Stomach smooth muscle (tissue), 2 donors: ENCODE data around the gene C1orf159.
"Not testable (repeated sequence)": the region's sequence is repeated elsewhere in the genome, so short reads cannot be mapped to it uniquely, and the experiment has no call there.

Experiments
- H3K27ac ChIP-seq: one replicate; pipeline ENCODE4 v1.7.0; 2013; ENCODE audit warnings: mild to moderate bottlenecking, low read length, inconsistent platforms
- H3K27me3 ChIP-seq, 2 donors: one replicate each; pipeline ENCODE4 v1.7.0; 2013; ENCODE audit warnings: low read length in 2 of 2; ENCODE audit not compliant: insufficient read depth in 2 of 2, control insufficient read depth in 1 of 2
- H3K36me3 ChIP-seq, 2 donors: one replicate each; pipeline ENCODE4 v1.7.0; 2013; ENCODE audit warnings: low read length in 2 of 2; ENCODE audit not compliant: control insufficient read depth in 2 of 2, insufficient read depth in 2 of 2
- H3K4me1 ChIP-seq: one replicate; pipeline ENCODE4 v1.7.0; 2013; ENCODE audit warnings: low read length; ENCODE audit not compliant: control insufficient read depth, insufficient read depth
- H3K4me3 ChIP-seq, 2 donors: one replicate each; pipeline ENCODE4 v1.7.0; 2013; ENCODE audit warnings: low read length in 2 of 2
- H3K9ac ChIP-seq, 2 donors: one replicate each; pipeline ENCODE4 v1.7.0; 2013; ENCODE audit warnings: low read length in 2 of 2, mild to moderate bottlenecking in 1 of 2
- H3K9me3 ChIP-seq, 2 donors: one replicate each; pipeline ENCODE4 v1.7.0; 2013; ENCODE audit warnings: low read length in 2 of 2; ENCODE audit not compliant: control insufficient read depth in 2 of 2
- donor health status: healthy.
- donor health status: Pancreatic carcinoma.

C1orf159 gene

DNA sequence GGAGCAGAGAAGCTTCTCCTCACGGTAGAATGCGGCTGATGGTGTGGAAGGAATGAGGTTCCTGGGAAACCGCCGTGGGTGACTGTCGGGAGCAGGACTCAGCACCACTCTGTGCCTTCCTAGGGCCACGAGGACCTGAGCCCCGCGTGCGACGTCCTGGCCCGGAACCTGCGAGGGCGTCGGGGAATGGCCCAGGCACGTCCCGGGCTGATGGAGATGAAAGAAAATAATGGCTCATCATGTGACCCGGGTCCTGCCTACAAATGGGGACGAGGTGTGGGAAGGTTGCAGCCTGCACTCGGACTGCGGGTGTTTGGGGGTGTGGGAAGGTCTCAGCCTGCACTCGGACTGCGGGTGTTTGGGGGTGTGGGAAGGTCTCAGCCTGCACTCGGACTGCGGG is 32.7 kb upstream of the C1orf159 start:
- no peak overlapping the region for H3K27ac ChIP-seq
- no peaks in the 10 kb centered on the region for H3K4me1 ChIP-seq
- peaks cover 3% of the 10 kb centered on the region in 2 donors for H3K27me3 ChIP-seq
- H3K9ac ChIP-seq = no peak overlapping the region
- no peaks in the 10 kb centered on the region for H3K9me3 ChIP-seq
- H3K4me3 ChIP-seq = no peak overlapping the region
- H3K36me3 ChIP-seq = no peaks in the 10 kb centered on the region

DNA sequence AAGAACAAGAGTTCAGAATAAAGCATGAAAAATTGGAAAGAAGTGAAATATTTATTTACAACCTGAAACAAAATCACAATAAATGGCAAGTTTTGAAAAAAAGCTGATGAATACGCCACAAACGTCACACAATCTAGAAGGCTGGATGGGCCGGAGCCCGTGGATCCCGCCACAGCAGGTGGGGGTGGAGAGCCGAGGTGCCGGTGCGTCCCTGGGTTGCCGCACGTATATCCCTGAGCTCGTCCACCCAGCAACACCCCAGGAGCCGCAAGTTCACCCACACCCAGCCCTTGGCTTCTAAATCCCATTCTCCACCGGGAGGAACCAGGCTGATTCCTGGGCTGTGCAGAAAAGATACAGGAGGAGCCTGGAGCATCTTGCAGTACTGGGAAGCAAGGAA is 32.2 kb upstream of the C1orf159 start:
- H3K9me3 ChIP-seq = no peaks in the 10 kb centered on the region
- H3K4me1 ChIP-seq = no peaks in the 10 kb centered on the region
- no peak overlapping the region for H3K27ac ChIP-seq
- H3K36me3 ChIP-seq = no peaks in the 10 kb centered on the region
- no peak overlapping the region for H3K9ac ChIP-seq
- H3K4me3 ChIP-seq = no peak overlapping the region
- peaks cover 3% of the 10 kb centered on the region in 2 donors for H3K27me3 ChIP-seq

GRCh38 chr1:1146596-1146995 is 30.7 kb upstream of the C1orf159 start:
- no peak overlapping the region for H3K27ac ChIP-seq
- no peaks in the 10 kb centered on the region for H3K9me3 ChIP-seq
- no peaks in the 10 kb centered on the region for H3K36me3 ChIP-seq
- H3K9ac ChIP-seq = no peak overlapping the region
- peaks cover 3 to 6% of the 10 kb centered on the region in 2 donors for H3K27me3 ChIP-seq
- H3K4me1 ChIP-seq = no peaks in the 10 kb centered on the region
- H3K4me3 ChIP-seq = no peak overlapping the region

DNA sequence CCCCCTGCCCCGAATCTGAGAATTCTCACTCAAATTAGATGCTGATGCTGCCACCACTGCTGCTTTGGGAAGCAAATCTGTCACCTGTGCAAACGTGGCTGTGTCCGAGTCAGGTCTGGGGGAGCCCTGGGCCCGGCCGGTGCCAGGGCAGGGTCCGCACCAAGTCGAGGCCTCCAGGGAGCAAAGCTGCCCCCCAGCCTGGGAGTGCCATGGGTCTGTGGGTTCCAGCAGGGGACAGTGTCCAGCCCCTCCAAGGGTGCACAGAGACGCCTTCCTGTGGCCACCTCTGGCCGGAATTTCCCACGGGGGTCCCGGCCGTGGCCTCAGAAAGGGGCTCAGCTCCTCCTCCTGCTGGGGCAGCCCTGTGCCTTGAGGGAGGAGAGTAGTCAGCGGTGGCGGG is 30.1 kb upstream of the C1orf159 start:
- H3K27ac ChIP-seq = no peak overlapping the region
- no peak overlapping the region for H3K4me3 ChIP-seq
- no peak overlapping the region for H3K9ac ChIP-seq
- H3K27me3 ChIP-seq = peaks cover 3 to 6% of the 10 kb centered on the region in 2 donors
- H3K4me1 ChIP-seq = no peaks in the 10 kb centered on the region
- no peaks in the 10 kb centered on the region for H3K36me3 ChIP-seq
- H3K9me3 ChIP-seq = no peaks in the 10 kb centered on the region

DNA sequence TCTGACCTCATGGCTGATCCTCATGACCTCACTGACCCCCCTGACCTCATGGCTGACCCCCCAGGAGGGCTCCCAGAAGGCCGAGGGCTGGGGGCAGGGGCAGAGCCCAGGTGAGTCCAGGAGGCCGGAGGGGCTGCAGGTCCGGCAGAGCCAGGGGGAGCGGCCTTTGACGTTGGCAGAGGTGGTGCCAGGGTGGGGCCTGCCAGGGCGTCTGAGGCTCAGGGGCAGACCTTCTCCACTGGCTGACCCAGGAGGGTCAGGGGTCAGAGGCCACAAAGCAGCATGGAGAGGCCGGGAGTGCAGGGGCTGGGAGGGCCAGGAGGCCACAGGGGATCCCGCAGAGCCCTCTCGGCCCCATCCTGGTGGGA is 29.6 kb upstream of the C1orf159 start:
- Histone ChIP-seq H3K4me3 (no peak overlapping the region), H3K9me3 (no peaks in the 10 kb centered on the region), H3K36me3 (no peaks in the 10 kb centered on the region), H3K4me1 (no peaks in the 10 kb centered on the region), H3K27ac (no peak overlapping the region), H3K9ac (no peak overlapping the region), H3K27me3 (peaks cover 3 to 6% of the 10 kb centered on the region in 2 donors)

- Histone ChIP-seq H3K27me3 (peaks cover 3 to 6% of the 10 kb centered on the region in 2 donors), H3K4me1 (no peaks in the 10 kb centered on the region), H3K9me3 (no peaks in the 10 kb centered on the region), H3K4me3 (no peak overlapping the region), H3K36me3 (no peaks in the 10 kb centered on the region), H3K27ac (no peak overlapping the region), H3K9ac (no peak overlapping the region)
Measured at GRCh38 chr1:1144843-1145546, 29.1 kb upstream of the C1orf159 start.

DNA sequence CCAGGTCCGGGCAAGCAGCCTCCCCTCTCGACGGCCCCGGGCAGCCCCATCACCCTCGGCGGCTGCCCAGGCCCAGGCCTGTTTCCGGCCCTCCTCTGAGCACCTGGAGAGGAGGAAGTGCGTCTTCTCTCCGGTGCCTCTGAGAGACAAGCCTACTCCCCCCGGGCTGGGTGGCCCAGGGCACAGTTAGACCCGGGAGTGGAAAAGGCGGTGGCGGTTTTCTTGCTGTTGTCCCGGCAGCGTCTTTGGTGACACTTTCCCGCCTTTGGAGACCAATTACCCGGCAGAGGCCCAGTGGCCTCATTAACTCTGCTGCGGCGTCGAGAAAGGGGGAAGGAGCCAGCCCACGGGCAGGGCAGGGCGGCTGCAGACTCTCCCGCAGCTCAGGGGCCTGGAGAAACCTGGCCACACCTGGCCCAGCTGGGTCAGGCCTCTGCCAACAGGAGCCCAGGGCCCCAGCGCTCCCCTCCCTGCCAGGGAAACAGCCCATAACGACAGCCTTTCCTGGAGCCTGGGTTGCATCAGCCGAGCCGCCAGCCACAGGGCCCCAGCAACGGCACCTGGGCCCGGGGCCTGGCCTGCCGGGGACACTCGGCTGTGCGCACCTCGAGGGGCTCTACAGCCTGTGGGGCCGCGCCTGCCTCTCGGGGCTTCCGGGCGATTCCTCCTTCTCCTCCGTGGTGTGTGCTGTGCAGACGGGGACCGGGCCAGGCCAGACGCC is 28.4 kb upstream of the C1orf159 start:
- Histone ChIP-seq H3K9me3 (no peaks in the 10 kb centered on the region), H3K4me1 (no peaks in the 10 kb centered on the region), H3K36me3 (no peaks in the 10 kb centered on the region), H3K27ac (no peak overlapping the region), H3K4me3 (no peak overlapping the region), H3K27me3 (peaks cover 3 to 6% of the 10 kb centered on the region in 2 donors), H3K9ac (no peak overlapping the region)

DNA sequence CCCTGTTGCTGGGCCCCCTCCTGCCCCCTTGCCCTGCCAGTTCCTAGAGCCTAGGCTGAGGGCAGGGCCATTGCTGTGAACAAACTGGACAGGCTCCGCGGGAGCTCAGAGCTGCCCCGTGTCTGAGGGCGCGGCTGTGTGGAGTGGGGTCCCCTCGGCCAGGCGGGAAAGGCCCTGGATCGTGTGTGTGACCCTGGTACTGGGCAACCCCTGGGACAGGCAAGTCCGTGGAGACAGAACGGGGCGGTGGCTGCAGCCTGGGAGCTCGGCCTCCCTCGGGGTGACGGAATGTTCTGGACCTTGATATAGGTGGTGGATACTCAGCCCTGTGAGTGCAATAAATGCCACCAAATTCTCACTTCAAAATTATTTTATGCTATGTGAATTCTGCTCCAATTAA is 27.7 kb upstream of the C1orf159 start:
- no peak overlapping the region for H3K27ac ChIP-seq
- H3K4me1 ChIP-seq = no peaks in the 10 kb centered on the region
- H3K4me3 ChIP-seq = no peak overlapping the region
- H3K36me3 ChIP-seq = no peaks in the 10 kb centered on the region
- peaks cover 3 to 6% of the 10 kb centered on the region in 2 donors for H3K27me3 ChIP-seq
- no peak overlapping the region for H3K9ac ChIP-seq
- H3K9me3 ChIP-seq = no peaks in the 10 kb centered on the region

DNA sequence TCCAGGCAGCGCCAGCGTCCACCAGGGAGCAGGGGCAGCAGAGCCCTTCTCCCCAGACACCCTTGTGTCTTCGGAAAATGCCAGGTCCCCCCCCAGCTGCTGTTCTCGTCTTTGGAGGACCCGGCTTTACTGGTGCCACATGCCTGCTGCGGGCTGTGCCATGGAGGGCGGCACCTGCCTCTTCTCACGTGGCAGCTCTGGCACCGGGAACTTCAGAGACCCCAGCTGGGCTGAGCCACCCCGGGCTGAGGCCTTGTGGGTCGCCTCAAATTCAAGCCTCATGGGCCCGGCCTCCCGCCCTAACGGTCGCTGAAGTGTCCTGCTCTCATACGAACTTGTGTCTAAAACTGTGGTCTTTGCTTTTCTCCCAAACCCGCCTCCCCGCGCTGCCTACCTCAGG is 27.0 kb upstream of the C1orf159 start:
- Histone ChIP-seq H3K9ac (no peak overlapping the region), H3K4me1 (no peaks in the 10 kb centered on the region), H3K27ac (no peak overlapping the region), H3K36me3 (no peaks in the 10 kb centered on the region), H3K4me3 (no peak overlapping the region), H3K9me3 (no peaks in the 10 kb centered on the region), H3K27me3 (peaks cover 3 to 6% of the 10 kb centered on the region in 2 donors)

DNA sequence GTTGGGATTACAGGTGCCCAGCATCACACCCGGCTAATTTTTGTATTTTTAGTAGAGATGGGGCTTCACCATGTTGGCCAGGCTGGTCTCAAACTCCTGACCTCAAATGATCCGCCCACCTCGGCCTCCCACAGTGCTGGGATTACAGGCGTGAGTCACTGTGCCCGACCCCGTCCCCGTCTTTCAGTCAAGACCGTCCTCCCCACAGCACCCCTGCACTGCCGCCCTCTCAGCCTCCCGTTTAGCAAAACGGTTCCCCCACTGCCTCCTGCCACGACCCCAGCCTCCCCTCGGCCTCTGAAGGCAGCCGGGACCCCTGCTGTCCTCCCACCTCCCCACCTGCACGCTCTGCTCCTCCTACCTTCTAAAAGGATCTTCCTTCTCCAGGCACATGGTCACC is 26.5 kb upstream of the C1orf159 start:
- H3K27me3 ChIP-seq, H3K27ac ChIP-seq: not testable (repeated sequence)

DNA sequence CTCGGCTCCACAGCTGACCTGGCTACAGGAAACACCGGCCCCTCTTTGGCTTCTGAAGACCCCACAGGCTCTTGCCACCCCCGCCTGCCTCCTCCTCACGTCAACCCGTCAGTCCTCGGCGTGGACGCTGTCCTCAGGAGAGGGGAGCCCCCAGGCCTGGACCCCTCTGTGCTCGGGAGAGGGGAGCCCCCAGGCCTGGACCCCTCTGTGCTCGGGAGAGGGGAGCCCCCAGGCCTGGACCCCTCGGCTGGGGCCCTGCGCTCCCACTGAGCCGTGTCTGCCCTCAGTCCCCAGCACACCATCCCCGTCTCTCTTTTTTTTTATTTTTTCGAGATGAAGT is 26.0 kb upstream of the C1orf159 start:
- no peaks in the 10 kb centered on the region for H3K4me1 ChIP-seq
- H3K27me3 ChIP-seq = peaks cover 5 to 6% of the 10 kb centered on the region in 2 donors
- no peak overlapping the region for H3K9ac ChIP-seq
- H3K27ac ChIP-seq = no peak overlapping the region
- no peak overlapping the region for H3K4me3 ChIP-seq
- H3K36me3 ChIP-seq = no peaks in the 10 kb centered on the region
- H3K9me3 ChIP-seq = no peaks in the 10 kb centered on the region

More for the DNA sequence above, 26.5 kb upstream of the C1orf159 start:
- H3K4me3 ChIP-seq, H3K9me3 ChIP-seq, H3K4me1 ChIP-seq, H3K9ac ChIP-seq, H3K36me3 ChIP-seq: not testable (repeated sequence)
